ENCODE data around the gene CSNK1E.
"Not testable (repeated sequence)": the region's sequence is repeated elsewhere in the genome, so short reads cannot be mapped to it uniquely, and the experiment has no call there.

The CSNK1E gene

DNA sequence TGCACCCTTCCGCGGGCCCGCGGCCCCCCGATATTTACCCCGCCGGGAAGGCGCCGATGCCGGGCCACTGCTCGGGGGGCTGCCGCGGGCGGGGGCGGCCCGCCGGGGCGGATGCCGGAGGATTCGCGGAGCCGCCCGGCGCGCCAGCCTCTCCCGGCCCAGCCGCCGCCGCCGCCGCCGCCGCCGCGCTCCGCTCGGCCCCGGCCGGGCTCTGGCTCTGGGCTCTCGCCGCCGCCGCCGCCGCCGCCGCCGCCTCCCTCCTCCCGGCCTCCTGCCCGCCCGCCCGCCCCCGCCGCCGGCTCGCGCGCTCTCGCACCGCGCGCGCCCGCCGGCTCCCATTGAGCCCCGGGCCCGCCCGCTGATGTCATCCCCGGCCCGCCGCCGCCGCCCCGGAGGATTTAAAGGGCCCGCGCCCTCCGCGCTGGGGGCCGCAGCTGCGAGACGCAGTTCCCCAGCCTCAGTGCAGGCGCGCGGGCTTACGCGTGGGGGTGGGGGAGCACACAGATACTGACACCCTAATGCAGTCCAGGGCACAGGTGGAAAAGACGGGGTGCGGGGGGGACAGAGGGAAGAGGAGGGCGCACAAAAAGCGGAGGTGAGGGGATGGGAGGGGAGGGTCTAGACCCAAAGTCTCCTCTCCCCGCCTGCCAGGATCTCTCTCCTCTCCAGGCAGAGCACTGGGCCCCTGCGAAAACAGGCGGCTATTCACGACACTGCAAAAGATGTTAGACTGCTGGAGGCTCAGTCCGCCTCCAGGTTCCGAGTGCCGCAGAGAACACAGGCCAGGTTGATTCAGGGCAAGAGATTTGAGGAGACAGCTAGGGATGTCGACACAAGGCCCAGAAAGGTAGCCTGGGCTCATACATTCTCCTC, at the start of gene CSNK1E:
CSNK1E (minus strand) TSS at position 312 of the 873 bp plus-strand sequence. CDS start 3,276 bp downstream, outside the sequence.
- peak; percentile 92 for DNase-seq

DNA sequence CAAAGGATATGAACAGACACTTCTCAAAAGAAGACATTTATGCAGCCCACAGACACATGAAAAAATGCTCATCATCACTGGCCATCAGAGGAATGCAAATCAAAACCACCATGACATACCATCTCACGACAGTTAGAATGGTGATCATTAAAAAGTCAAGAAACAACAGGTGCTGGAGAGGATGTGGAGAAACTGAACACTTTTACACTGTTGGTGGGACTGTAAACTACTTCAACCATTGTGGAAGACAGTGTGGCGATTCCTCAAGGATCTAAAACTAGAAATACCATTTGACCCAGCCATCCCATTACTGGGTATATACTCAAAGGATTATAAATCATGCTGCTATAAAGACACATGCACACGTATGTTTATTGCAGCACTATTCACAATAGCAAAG, 48.6 kb upstream of the CSNK1E start:
- DNase-seq = not testable (repeated sequence)

DNA sequence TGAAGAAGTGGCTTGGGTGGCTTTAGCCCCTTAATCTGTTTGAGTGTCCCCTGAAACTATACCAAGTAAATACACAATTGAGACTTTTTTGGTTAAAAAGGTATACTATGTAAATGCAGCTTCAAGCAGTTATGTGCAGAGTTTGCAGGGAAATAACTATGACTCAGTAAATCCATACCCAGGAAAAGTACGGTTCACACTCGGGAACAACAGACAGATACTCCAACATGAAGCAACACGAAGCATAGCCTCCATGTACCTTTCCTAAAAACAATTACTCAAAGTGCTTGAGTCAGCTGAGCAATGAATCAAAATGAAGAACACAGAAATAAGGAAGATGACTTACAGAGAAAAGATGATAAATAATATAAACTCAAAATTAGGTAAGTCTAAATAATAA, 47.9 kb upstream of the CSNK1E start:
- not testable (repeated sequence) for DNase-seq

DNA sequence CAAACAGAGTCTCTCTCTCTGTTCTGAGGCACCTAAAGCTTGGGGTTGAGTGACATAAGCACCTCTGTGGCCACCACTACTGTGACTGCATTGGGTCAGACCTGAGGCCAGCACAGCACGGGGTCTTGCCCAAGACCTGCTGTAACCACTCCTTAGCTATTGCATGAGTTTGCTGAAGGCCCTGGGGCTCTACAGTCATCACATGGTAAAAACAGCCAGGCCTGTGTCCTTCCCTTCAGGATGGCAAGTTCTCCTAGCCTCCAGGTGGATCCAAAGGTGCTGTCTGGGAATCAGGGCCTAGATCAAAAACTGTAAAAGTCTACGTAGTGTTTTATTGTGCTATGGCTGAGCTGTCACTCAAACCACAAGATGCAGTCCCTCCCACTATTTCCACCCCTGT, 43.3 kb upstream of the CSNK1E start:
- DNase-seq = not testable (repeated sequence)

DNA sequence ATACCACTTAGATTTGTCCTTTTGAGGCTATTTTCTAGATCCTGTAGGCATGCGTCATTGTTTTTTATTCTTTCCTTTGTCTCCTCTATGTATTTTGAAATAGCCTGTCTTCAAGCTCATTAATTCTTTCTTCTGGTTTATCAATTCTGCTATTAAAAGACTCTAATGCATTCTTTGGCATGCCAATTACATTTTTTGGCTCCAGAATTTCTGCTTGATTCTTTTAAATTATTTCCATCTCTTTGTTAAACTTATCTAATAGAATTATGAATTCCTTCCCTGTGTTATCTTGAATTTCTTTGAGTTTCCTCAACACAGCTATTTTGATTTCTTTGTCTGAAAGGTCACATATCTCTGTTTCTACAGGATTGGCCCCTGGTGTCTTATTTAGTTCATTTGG, 42.6 kb upstream of the CSNK1E start:
- DNase-seq = not testable (repeated sequence)

DNA sequence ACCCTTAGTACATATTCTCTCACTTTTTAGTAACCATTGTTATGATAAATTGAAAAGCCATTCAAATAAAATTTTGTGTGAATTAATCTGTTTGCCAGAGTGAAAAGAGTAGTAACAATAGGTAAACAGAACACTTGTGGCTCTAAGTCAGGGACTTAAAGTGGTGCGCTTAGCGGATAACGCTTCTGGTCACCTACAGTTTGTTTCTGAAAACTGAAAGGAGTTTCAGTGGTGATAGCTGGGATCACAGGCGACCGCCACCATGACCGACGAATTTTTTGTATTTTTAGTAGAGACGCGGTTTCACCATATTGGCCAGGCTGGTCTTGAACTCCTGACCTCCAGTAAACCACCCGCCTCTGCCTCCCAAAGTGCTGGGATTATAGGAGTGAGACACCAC, 40.7 kb upstream of the CSNK1E start:
- not testable (repeated sequence) for DNase-seq

DNA sequence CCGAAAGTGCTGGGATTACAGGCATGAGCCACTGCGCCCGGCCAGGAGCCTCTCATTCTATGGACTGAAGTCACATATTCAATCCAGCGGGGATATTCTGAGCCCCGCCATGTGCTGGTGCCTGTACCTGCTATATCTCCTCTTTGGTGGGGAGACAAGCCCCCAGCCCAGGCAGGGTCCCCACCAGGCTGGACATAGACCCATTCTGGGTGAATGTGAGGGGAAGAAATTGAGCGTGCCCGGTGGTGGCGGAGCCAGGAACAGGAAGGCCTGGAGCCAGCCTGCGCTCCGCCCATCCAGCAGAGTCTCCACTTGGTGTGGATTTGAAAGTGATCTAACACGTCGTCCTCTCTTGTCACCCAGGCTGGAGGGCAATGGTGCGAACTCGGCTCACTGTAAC, 38.0 kb upstream of the CSNK1E start:
- DNase-seq = no peak

DNA sequence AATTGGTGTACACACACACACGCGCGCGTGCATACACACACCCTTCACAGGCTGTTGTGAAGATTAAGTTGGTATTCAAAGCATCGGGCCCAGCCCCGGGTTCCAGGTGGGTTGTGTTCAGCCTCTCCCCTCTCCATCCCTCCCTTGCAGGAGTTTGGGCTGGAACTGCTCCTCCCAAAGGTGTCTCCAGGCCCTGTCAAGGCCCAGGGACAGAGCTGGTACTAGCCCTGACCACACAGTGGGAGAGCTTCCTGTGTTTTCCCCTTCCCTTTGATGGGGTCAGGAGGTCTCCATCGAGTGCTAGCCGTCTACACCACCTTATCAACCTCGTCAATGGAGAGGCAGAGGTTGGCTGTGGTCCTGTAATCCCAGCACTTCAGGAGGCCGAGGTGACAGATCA, 36.5 kb upstream of the CSNK1E start:
- no peak for DNase-seq

DNA sequence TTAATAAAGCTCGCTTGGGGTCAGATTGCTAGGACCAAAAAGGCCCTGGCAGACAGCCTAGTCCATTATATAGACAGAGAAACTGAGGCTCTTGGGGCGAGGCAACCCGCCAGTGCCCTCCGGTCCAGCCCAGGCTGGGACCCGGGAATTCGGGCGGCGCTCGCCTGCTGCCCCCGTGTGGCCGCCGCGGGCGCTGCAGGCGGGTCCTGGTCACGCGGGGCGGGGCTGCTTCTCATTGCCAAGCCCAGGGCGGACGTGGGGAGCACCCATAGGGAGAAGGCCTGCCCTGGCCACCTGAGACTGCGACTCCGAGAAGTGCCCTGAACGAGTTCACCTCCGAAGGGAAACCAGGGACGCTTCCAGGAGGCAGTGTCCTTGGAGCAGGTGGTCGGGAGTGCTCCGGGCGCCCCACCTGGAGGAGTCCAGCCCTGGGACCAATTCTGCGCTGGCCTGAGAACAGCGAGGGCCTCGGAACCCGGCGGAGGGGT, 36.0 kb upstream of the CSNK1E start:
- DNase-seq = peak; percentile 73

DNA sequence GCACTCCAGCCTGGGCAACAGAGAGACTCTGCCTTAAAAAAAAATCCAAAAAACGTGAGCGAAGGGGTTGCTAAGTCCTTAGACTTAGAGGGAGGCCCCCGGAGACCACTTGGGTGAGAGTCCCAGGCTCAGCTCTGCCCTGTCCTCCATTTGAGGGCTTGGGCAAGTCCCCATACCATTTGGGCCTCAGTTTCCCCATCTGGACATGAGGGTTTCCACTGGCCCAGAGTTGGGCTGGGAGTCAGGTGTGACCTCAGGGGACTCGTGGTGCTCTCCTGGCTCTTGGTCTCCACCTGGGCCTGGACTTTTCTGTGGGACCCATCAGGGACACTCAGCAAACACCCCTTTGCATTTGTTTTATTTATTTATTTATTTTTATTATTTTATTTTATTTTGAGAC, 35.2 kb upstream of the CSNK1E start:
- no peak for DNase-seq

DNA sequence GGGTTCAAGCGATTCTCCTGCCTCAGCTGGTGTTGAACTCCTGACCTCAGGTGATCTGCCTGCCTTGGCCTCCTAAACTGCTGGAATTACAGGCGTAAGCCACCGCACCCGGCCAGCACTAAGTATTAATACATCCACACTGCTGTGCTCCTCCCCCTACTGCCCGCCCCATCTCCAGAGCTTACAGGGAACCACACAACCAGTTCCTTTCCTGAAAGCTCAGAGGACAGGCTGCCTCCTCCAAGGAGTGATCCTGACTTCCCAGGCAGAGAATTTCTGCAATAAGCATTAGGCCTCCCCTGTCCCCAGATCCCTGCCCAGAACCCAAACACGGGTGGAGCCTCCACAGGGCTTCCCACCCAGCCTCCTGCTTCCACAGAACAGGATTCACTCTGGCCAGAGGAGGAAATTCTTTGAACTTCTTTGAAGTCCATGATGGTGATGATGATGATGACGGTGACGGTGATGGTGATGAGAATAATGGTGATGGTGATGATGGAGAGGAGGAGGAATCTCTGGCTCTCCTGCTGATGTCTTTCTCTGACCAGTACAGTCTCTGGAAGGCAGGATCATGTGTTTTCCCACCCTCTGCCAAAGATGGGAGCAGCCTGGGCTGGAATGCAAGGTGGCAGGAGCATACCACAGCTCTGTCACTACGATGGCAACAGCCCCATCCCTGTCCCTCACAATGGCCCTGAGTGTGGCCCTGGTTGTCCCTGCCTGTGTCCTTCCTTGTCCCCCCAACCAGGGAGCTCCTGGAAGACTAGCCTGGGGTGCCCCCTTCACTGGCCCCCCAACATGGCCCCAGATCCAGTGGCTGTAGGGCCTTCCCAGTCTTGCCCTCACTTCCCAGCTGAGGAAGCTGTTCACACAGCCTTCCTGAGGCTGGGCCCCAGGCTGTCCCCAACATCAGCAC, 33.5 kb upstream of the CSNK1E start:
- DNase-seq = no peak

DNA sequence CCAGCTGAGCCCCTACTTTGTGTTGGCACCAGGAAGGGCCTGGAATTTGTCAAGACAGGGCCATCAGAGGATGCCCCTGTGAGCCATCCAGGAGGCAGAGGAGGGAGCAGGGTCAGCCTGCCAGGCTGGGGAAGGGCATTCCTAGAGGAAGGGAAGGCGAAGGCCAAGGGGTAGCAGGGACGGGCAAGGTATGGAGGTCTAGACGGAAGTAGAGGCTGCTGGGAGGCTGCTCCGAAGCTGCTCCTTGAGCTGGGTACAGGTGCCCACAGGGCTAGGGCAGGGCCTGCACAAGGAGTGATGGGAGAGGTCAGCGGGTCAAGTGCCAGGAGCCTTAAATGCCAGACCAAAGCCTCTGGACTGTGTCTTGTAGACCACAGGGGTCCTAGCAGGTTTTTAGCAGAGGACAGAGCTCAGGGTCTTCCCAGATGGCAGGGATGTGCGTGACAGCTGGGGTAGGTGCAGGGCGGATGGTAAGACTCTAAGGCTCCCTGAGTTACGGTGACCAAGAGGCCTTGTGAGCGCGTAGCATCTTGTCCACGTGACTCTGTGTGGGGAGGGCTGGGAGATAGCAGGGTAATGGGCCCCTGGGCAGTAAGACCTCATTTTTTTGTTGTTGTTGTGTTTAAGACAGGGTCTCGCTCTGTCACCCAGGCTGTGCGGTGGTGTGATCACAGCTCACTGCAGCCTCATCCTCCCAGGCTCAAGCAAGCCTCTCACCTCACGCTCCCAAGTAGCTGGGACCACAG, 31.7 kb upstream of the CSNK1E start:
- DNase-seq = peak; percentile 21

DNA sequence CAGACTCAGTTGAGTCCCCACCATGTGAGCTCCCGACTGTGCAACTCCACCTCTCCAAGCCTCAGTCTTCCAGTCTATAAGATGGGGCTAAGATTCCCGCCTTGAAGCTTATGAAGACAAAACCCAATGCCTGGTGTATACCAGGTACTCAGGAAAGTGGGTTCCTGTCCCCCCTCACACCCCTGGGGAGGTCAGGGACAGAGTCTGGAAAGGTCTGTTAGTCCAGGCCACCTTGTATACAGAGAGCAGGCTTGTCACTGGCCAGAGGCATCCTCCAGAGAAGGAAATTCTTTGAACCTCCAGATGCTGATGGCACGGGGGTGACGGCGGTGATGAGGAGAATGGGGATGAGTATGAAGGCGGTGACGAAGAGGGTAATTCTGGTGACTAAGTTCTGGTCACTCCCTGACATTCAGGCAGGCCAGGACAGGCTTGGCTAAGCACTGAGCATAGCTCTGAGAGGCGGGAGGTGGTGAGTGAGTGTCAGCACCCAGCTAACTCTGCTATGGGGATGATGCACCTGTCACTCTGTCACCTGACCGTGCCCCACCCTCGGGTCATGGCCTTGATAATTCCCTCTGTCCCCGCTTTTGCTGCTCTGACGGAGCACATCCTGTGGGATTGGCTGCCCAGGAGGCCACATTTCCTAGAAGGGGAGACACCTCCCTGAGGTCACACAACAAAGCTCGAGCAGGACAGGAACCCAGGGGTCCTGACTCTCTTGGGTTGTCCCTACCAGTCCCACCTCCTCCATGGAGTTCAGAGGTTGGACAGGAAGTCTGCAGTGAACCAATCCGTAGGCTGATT, 30.9 kb upstream of the CSNK1E start:
- DNase-seq = no peak

DNA sequence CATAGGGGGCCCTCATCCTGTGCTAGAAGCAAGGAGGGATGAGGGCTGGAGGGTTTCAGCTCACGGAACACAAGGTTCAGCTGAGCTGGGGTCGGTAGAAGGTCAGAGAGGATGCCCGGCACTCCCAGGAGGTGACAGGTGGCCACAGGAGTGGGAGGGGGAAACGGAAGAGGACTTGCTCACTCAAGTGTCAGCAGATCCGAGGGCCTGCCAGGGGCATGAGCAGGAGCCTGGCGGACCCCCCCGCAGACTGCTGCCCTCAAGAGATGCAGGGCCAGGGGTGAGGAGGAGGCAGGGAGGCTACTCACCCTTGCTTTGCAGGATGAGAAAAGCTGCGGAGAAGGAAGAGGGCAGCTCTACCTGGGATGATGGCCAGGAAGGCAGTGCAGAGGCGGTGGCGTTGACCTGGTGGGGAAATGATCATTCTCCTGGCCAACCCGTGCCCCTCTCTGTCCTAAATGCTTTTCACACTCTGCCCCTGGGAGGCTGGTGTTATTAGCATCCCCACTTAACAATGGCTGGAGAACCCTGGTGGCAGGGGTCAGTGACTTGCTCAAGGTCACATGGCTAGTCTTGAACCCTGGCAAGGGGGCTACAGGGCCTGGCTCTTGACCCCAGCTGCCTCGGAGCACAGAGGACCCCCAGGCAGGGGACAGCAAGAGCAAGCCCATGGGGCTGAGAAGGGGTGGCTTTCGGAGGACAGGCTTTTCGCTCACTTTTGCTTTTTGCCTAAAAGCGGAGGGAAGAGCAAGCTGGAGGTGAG, 30.1 kb upstream of the CSNK1E start:
- no peak for DNase-seq

DNA sequence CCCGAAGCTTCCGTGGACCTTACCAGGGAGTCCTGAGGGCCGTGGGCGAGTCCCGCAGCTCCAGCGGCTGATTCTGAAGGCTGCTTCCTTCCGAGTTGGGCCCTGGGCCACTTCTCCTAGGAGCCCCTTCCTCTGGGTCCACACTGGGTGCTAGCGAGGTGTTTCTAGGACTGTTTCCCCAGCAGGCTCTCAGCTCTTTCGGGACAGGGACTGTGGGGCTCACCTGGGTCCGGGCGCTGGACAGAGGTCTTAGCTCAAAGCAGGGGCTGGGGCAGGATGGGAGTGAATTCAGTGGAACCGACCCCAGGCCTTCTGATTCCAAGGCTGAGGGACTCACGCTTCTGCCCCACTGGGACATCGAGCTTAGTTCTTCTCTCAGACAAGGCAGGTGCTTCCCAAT, 29.3 kb upstream of the CSNK1E start:
- DNase-seq = no peak

DNA sequence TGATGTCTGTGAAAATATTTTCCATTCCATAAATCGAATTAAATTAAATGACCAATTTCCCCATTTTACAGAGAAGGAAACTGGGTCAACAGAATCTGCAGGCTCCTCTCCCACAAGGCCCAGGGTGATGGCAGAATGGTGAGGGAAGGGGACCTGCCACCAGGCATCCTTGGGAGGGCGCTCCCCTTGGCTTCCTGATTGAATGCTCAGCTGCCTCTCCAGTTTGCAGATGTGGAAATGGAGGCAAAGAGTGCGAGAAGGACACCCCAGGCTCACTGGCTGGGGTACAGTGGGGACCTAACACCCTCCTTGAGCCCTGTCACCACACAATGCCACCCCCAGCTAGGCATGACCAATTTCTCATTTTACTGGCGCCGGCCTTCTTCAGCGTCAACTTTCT, 28.5 kb upstream of the CSNK1E start:
- DNase-seq = no peak

DNA sequence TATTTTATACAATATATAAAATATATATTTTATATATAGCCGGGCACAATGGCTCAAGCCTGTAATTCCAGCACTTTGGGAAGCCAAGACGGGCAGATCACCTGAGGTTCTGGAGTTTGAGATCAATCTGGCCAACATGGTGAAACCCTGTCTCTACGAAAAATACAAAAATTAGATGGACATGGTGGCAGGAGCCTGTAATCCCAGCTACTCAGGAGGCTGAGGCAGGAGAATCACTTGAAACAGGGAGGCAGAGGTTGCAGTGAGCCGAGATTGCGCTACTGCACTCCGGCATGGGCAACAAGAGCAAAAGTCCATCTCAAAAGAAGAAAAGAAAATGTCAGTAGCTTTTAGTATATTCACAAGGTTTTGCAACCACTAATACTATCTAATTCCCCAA, 22.7 kb upstream of the CSNK1E start:
- DNase-seq = not testable (repeated sequence)

DNA sequence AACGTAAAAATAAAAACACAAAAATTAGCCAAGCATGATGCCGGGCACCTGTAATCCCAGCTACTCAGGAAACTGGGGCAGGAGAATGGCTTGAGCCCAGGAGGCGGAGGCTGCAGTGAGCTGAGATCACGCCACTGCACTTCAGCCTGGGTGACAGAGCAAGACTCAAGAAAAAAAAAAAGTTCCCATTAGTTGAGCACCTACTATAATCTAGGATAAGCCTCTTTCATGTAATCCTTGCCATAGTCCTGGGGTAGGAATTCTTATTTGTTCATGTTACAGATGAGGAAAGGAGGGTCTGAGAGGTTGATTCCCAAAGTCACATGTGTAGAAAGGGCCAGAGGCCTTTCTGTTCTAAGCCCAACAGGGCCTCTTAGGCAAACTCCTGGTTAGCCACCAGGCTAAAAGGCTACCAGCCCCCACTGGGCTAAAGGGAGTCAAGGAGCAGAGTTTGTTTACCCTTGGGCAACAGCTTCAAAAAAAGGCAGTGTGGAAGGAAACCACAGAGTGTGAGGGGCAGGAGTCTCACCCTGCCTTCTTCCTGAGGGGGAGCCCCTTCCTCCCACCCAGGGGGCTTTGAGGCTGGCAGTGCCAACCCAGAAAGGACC, 21.6 kb upstream of the CSNK1E start:
- DNase-seq = peak; percentile 34

DNA sequence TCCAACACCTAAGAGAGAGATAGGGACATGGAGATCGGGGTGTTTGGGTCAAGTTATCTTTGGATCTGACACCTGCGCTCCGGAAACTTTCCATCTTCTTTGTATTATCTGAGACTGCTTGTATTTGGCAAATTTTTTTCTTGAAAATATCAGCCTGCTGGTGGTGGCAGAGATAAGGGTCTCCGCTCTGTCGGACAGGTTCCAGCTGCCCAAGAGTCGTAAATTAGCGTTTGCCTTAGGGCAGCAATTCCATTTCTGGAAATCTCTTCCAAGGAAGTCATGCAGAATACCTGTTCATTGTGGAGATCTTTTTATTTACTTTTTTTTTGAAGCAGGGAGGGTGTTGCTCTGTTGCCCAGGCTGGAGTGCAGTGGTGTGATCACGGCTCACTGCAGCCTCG, 19.5 kb upstream of the CSNK1E start:
- peak; percentile 46 for DNase-seq

DNA sequence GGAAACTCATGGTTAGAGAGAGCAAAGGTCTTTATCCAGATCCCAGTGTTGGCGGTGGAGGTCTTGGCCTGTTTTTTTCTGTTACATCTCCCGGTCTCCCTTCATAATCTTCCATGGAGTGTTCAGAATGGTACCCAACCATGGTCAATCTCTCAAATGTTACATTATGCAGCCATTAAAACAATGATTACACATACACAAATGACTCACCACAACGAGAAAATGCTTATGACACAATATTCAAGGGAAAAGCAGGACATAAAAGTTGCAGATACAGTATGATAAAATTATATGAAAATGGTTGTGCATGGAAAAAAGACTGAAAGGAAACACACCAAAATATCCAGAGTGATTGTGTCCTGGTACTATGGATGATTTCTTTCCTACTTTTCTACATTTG, 17.8 kb upstream of the CSNK1E start:
- DNase-seq = no peak

DNA sequence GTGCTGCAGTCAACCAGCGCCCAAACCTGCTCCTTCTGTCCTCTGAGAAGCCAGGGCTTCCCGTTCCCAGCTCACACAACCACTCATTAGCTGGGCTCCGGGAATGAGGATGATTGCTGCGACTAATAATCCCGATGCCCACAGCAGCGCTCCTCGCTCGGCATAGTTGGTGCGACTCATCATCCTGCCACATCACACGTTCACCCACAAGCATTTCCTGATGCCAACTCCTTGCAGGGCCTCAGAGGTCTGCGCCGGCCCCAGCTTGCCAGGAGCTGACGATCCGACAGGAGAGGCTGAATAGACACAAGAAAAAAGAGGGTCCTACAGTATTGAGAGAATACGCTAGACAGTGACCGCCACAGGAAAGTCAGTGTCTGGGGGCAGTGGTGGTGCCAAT, 10.6 kb upstream of the CSNK1E start:
- no peak for DNase-seq
